Naive B cell (primary cell): ENCODE results near the gene COTL1. TPM values are rescaled to one million over a fixed set of nuclear protein-coding genes. Genes with fewer than 3 reads are reported as not detected.
"Not testable (repeated sequence)": the region's sequence is repeated elsewhere in the genome, so short reads cannot be mapped to it uniquely, and the experiment has no call there.

Source experiments
- ATAC-seq, 2 donors: fragments of 150-1000 bp; cut with Tn5 transposase; 2 replicates each; pipeline ENCODE4 v1.10.0; 2021; ENCODE audit warnings: low read depth in 2 of 2, mild to moderate bottlenecking in 2 of 2, moderate library complexity in 2 of 2
- DNase-seq: peaks from one replicate; pipeline ENCODE4 v3.0.0; 2022
- H3K27ac Mint-ChIP-seq, 6 donors: one replicate each; pipeline ENCODE4 v1.8.0; 2020 to 2022; ENCODE audit warnings: mild to moderate bottlenecking in 6 of 6, mixed read lengths in 6 of 6, moderate library complexity in 5 of 6, inconsistent platforms in 2 of 6
- H3K27me3 Mint-ChIP-seq, 3 donors: one replicate each; pipeline ENCODE4 v1.8.0; 2021 to 2022; ENCODE audit warnings: mixed read lengths in 3 of 3, mild to moderate bottlenecking in 1 of 3
- H3K36me3 Mint-ChIP-seq, 2 donors: one replicate each; pipeline ENCODE4 v1.8.0; 2020 to 2022; ENCODE audit warnings: mixed read lengths in 2 of 2, inconsistent platforms in 1 of 2, mild to moderate bottlenecking in 1 of 2
- H3K4me1 Mint-ChIP-seq, 3 donors: one replicate each; pipeline ENCODE4 v1.8.0; 2020 to 2022; ENCODE audit warnings: mixed read lengths in 3 of 3, inconsistent platforms in 1 of 3, mild to moderate bottlenecking in 1 of 3, moderate library complexity in 1 of 3
- H3K4me3 Mint-ChIP-seq, 8 donors: one replicate each; pipeline ENCODE4 v1.8.0; 2020 to 2022; ENCODE audit warnings: mild to moderate bottlenecking in 8 of 8, mixed read lengths in 8 of 8, moderate library complexity in 8 of 8, inconsistent platforms in 2 of 8
- H3K9me3 Mint-ChIP-seq, 7 donors: one replicate each; pipeline ENCODE4 v1.8.0; 2020 to 2022; ENCODE audit warnings: mixed read lengths in 7 of 7, mild to moderate bottlenecking in 5 of 7, inconsistent platforms in 2 of 7, moderate library complexity in 1 of 7
- polyA plus RNA-seq, 6 donors: library from polyadenylated mRNA; unstranded; fragments of 300-500 nt; fragmentation: Illumina TruSeq; gene quantifications; one replicate each; pipeline ENCODE4 v1.2.3, GENCODE V29; 2021; ENCODE audit warnings: low read depth in 6 of 6

COTL1 gene
- polyA plus RNA-seq, 6 donors from 2014 or later = 167 to 439 (median 373) TPM

DNA sequence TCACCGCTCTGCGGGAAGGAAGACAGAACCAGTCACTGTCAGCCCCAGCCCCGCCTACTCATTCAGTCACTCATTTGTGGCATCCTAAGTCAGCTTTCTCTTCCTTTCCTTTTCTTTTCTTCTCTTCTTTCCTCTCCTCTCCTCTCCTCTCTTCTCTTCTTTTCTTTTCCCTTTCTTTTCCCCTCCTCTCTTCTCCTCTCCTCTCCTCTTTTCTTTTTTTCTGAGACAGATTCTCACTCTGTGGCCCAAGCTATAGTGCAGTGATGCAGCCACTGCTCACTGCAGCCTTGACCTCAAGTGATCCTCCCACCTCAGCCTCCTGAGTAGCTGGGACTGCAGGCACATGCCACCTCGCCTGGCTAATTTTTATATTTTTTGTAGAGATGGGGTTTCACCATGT lies 19.8 kb upstream of the COTL1 start:
- H3K9me3 Mint-ChIP-seq = peaks cover 0 to 2% (median 0%) of the 10 kb centered on the region in 7 donors
- H3K36me3 Mint-ChIP-seq = no peaks in the 10 kb centered on the region
- peak overlapping the region in 4 of 8 donors; percentile 7 to 66 (median 40) for H3K4me3 Mint-ChIP-seq
- H3K4me1 Mint-ChIP-seq = peaks cover 45 to 64% (median 57%) of the 10 kb centered on the region in 3 donors
- DNase-seq = no peak
- ATAC-seq = no peak
- H3K27me3 Mint-ChIP-seq = no peaks in the 10 kb centered on the region
- peak overlapping the region in 5 of 6 donors; percentile 78 to 91 (median 80) for H3K27ac Mint-ChIP-seq

DNA sequence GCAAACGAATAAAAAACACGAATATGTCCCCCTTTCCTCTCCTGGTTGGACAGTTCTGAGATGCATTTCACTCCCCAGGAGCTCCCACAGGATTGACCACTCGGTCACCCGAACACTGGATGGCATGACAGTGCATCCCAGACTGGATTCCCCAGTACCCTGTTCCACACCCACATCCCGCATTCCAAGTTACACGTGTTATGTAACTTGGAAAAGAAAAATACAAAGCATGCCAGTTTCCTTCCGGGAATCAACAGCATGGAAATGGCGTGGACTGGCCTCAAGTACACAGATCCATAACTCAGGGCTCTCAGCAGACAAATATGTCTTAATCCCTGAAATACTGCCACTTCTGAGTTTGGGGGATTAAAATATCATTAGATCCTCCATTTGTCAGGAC lies 17.8 kb upstream of the COTL1 start:
- Mint-ChIP-seq H3K9me3 (peaks cover 0 to 2% (median 0%) of the 10 kb centered on the region in 7 donors), H3K36me3 (no peaks in the 10 kb centered on the region), H3K4me1 (peaks cover 38 to 61% (median 54%) of the 10 kb centered on the region in 3 donors), H3K27ac (no peak overlapping the region), H3K27me3 (no peaks in the 10 kb centered on the region), H3K4me3 (no peak overlapping the region)
- ATAC-seq = no peak
- no peak for DNase-seq

DNA sequence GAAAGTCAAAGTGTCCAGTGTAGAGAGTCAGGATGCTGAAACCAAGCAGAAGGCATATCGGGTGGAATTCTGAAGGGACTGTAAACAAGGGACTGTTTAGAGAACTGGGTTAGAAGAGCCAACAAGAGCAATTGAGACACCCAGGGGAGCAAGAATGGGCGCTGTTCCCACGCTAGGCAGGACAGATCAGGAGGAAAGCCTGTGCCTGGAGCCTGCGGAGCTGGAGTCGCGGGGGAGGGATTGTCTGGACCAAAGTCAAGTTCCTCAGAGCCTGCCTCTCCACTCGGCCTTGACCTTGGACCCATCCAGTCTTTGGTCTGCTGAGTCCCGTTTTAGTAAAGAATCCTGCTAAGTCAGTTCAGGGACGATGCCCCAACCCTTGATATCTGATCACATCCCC lies 15.7 kb upstream of the COTL1 start:
- H3K4me1 Mint-ChIP-seq = peaks cover 23 to 50% (median 43%) of the 10 kb centered on the region in 3 donors
- no peak for ATAC-seq
- H3K27me3 Mint-ChIP-seq = no peaks in the 10 kb centered on the region
- no peaks in the 10 kb centered on the region for H3K36me3 Mint-ChIP-seq
- peak overlapping the region in 1 of 6 donors; percentile 63 for H3K27ac Mint-ChIP-seq
- no peak for DNase-seq
- H3K9me3 Mint-ChIP-seq = peaks cover 0 to 2% (median 0%) of the 10 kb centered on the region in 7 donors
- no peak overlapping the region for H3K4me3 Mint-ChIP-seq

DNA sequence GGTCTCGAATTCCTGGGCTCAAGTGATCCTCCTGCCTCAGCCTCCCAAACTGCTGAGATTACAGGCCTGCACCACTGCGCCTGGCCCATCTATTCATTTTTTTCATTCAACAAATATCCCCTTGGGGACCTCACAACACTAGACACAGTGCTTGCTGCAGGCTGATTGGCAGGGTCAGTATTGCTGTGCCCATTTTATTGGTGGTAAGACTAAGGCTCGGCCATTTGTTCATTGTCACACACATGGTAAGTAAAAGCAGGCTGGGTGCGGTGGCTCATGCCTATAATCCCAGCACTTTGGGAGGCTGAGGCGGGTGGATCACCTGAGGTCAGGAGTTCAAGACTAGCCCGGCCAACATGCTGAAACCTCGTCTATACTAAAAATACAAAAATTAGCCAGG lies 15.0 kb upstream of the COTL1 start:
- H3K27ac Mint-ChIP-seq, H3K36me3 Mint-ChIP-seq, H3K27me3 Mint-ChIP-seq, H3K9me3 Mint-ChIP-seq, H3K4me3 Mint-ChIP-seq, DNase-seq, ATAC-seq: not testable (repeated sequence)
- H3K4me1 Mint-ChIP-seq = peaks cover 26 to 48% (median 43%) of the 10 kb centered on the region in 3 donors

DNA sequence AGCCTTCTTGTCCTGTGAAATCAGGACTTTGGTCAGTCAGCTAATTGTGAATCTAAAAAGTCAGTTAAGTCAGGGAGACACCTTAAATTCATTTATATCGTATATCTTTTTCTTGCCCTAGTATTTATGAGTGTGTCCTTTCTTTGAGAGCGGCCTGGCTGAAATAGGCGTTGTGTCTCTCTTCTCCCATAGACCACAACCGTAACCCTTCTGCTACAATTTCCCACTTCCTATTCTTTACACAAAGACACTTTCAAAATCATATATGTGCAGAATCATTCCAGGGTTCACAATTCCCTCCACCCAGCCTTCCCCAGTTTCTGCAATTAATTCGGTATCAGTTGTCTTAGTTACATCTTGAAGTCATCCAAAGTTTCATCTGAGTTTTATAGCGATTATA lies 14.0 kb upstream of the COTL1 start:
- H3K27ac Mint-ChIP-seq = peak overlapping the region in 3 of 6 donors; percentile 1 to 13 (median 10)
- H3K9me3 Mint-ChIP-seq = no peaks in the 10 kb centered on the region
- DNase-seq (no peak), ATAC-seq (peak; percentile 28 to 43)
- peak overlapping the region in 5 of 8 donors; percentile 2 to 64 (median 16) for H3K4me3 Mint-ChIP-seq
- peaks cover 22 to 44% (median 36%) of the 10 kb centered on the region in 3 donors for H3K4me1 Mint-ChIP-seq
- H3K27me3 Mint-ChIP-seq = no peaks in the 10 kb centered on the region
- H3K36me3 Mint-ChIP-seq = no peaks in the 10 kb centered on the region

DNA sequence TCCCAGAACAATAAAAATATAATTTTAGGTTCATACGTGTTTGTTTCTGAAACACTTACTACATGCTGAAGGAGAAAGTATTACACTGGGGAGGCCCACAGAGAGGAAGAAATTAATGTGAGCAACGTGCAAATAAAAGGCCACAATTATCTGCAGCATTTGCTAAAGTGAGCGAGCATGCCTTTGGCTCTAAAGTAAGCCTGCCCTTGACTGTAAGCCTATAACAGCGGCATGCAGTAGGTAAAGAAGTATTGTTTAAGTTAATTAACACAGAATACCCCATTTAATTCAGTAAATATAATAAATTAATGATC lies 13.2 kb upstream of the COTL1 start:
- peak overlapping the region in 2 of 6 donors; percentile 10 to 85 for H3K27ac Mint-ChIP-seq
- H3K27me3 Mint-ChIP-seq = no peaks in the 10 kb centered on the region
- no peak overlapping the region for H3K4me3 Mint-ChIP-seq
- no peaks in the 10 kb centered on the region for H3K9me3 Mint-ChIP-seq
- ATAC-seq (no peak), DNase-seq (no peak)
- no peaks in the 10 kb centered on the region for H3K36me3 Mint-ChIP-seq
- H3K4me1 Mint-ChIP-seq = peaks cover 19 to 42% (median 34%) of the 10 kb centered on the region in 3 donors

DNA sequence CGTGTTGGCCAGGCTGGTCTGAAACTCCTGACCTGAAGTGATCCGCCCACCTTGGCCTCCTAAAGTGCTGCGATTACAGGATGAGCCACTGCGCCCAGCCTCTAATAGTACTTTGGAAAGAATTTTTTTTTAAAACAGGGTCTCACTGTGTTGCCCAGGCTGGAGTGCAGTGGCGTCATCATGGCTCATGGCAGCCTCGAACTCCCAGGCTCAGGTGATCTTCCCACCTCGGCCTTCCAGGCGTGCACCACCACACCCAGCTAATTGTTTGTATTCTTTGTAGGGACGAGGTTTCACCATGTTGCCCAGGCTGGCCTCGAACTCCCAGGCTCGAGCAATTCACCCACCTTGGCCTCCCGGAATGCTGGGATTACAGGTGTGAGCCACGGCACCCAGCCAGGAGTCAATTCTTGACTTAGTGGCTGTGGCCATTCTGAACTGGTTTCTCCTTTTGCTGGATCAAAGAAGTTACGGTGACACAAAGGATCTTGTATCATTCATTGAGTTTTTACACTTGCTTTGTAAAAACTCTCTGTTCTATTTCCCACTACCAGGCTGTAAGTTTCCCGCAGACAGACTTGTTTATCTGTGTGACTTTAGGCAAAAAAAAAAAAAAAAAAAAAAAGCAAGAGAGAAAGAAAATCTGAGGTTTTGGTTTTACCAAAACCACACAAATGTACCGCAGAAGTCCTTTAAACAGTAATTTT lies 12.7 kb upstream of the COTL1 start:
- DNase-seq (no peak), ATAC-seq (no peak)
- Mint-ChIP-seq H3K36me3 (no peaks in the 10 kb centered on the region), H3K9me3 (no peaks in the 10 kb centered on the region), H3K27ac (peak overlapping the region in 1 of 6 donors; percentile 82), H3K4me1 (peaks cover 19 to 42% (median 34%) of the 10 kb centered on the region in 3 donors), H3K4me3 (no peak overlapping the region), H3K27me3 (no peaks in the 10 kb centered on the region)

DNA sequence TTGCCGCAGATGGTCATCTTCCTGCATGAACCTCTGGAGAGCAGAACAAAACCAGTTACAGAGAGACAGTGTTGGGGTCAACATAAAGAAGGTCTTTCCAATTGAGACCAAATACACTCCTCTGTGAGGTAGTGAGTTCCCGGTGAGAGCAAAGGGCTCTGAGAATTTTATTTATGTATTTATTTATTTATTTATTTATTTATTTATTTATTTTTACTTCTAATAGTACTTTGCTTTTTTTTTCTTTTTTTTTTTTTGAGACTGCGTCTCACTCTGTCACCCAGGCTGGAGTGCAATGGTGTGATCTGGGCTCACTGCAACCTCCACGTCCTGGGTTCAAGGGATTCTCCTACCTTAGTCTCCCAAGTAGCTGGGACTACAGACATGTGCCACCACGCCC lies 12.1 kb upstream of the COTL1 start:
- no peak overlapping the region for H3K27ac Mint-ChIP-seq
- DNase-seq (no peak), ATAC-seq (no peak)
- no peaks in the 10 kb centered on the region for H3K9me3 Mint-ChIP-seq
- H3K4me1 Mint-ChIP-seq = peaks cover 19 to 42% (median 34%) of the 10 kb centered on the region in 3 donors
- no peaks in the 10 kb centered on the region for H3K36me3 Mint-ChIP-seq
- no peaks in the 10 kb centered on the region for H3K27me3 Mint-ChIP-seq
- H3K4me3 Mint-ChIP-seq = no peak overlapping the region

DNA sequence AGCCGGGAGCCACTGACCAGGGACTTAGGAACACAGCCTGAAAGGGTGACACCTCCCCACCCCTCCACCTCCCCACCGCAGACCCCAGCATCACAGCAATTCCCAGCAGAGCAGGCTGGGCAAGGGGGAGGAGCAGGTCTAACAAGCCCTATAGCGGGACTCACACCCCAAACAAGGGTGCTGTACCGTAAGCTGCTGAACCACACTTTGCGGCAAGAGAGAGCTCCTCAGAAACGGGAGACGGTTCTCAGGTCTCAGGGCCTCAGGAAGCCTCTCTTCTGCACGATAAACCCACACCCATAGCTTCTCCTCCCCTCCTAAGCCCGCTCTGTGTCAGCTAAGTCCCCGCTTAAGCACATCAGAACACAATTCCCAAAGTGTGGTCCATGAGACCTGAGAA lies 11.7 kb upstream of the COTL1 start:
- ATAC-seq = no peak
- Mint-ChIP-seq H3K4me1 (peaks cover 19 to 42% (median 34%) of the 10 kb centered on the region in 3 donors), H3K9me3 (no peaks in the 10 kb centered on the region), H3K36me3 (no peaks in the 10 kb centered on the region), H3K27ac (peak overlapping the region in 2 of 6 donors; percentile 14 to 60), H3K27me3 (no peaks in the 10 kb centered on the region), H3K4me3 (no peak overlapping the region)
- no peak for DNase-seq

DNA sequence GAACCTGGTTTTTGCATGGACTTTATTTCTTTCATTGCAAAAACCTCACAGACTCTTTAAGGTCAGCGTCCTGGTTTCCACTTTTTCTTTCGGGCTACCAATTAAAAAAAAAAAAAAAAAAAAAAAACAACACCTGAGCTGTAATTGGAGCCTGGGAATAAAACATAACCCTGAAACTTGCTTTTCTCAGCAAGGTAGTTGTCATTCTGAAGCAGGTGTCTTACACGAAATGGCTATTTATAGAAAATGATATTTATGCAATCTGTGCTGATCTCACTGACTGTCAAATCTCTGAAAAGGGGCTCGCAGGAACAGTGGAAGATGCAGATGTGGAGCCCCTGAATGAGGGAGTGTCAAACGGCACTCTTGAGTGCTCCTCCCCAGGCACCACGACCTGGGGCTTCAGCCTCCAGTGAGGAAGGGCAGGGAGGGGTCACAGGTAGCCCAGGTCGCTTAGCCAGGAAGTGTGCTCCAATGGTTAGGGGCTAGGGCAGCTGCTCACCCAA lies 10.4 kb upstream of the COTL1 start:
- Mint-ChIP-seq H3K4me1 (peaks cover 19 to 38% (median 34%) of the 10 kb centered on the region in 3 donors), H3K27ac (peak overlapping the region in 2 of 6 donors; percentile 66 to 87), H3K9me3 (no peaks in the 10 kb centered on the region), H3K27me3 (no peaks in the 10 kb centered on the region), H3K36me3 (no peaks in the 10 kb centered on the region), H3K4me3 (peak overlapping the region in 2 of 8 donors; percentile 20 to 39)
- ATAC-seq (no peak), DNase-seq (no peak)

DNA sequence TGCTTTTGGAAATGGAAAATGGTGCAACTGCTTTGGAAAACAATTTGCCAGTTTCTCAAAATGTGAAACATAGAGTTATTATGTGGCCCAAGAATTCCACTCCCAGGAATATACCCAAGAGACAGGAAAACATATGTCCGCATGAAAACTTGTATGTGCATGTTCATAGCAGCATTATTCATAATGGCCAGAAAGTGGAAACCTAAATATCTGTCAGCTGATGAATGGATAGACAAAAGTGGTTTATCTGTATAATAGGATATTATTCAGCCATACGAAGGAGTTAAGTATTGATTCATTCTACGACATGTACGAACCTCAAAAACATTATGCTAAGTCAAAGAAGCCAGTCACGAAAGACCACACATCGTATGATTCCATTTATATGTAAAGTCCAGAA lies 7.7 kb upstream of the COTL1 start:
- Mint-ChIP-seq H3K27me3 (no peaks in the 10 kb centered on the region), H3K4me3 (no peak overlapping the region), H3K36me3 (no peaks in the 10 kb centered on the region), H3K4me1 (peaks cover 18 to 34% (median 32%) of the 10 kb centered on the region in 3 donors), H3K27ac (no peak overlapping the region), H3K9me3 (no peaks in the 10 kb centered on the region)
- no peak for DNase-seq
- no peak for ATAC-seq

DNA sequence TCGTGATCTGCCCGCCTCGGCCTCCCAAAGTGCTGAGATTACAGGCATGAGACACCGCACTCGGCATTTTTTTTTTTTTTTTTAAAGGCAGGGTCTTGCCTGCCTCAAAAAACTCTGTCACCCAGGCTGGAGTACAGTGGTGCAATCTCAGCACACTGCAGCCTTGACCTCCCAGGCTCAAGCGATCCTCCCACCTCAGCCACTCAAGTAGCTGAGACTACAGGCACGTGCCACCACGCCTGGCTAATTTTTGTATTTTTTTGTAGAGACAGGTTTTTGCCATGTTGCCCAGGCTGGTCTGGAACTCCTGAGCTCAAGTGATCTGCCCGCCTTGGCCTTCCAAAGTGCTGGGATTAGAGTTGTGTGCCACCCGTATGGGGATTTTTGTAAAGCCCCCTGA lies 3.0 kb upstream of the COTL1 start:
- not testable (repeated sequence) for H3K27me3 Mint-ChIP-seq, H3K9me3 Mint-ChIP-seq, H3K27ac Mint-ChIP-seq, DNase-seq, H3K36me3 Mint-ChIP-seq, ATAC-seq
- peaks cover 43 to 55% (median 50%) of the 10 kb centered on the region in 3 donors for H3K4me1 Mint-ChIP-seq
- peak overlapping the region in 1 of 8 donors; percentile 0 for H3K4me3 Mint-ChIP-seq

DNA sequence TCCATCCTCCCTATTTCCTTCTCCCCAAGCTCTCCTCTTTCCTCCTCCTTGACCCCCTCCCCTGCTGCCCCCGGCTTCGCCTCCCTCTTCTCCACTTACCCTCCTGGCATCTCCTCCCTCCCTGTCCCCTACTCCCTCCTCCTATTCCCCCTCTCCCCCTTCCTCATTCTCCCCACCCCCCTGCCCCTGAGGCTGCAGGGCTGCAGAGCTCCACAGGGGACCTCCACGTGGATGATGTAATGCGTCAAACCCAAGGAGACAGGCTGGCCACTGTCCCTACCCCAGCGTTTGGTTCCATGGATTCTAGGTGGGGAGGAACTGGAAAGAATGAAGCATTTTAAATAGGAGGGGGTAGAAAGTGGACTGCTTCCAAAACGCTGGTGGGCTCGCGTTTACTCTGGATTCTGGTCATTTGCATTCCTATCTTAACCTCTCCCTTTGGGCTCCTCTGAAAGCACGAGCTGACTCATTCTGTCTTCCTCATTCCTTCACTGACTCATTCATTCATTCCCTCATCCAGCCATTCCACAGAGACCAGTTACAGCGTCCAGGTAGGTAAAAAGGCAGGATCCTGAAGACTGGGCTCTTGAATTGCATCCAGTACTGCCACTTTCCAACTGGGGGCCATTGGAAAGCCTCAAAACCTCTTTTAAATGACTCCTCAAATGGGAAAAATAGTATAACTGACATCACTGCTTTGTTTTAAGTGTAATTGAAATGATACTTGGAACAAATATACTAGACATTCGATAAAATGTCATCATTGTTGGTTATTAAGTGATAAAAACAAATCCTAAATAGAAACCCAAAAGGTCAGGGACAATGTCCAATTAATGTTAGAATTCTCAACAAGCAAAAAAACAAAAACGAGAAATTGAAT lies 943 bp upstream of the COTL1 start:
- Mint-ChIP-seq H3K27ac (peak overlapping the region in 5 of 6 donors; percentile 12 to 88 (median 78)), H3K36me3 (peaks cover 4% of the 10 kb centered on the region in 2 donors), H3K4me1 (peaks cover 59 to 74% (median 71%) of the 10 kb centered on the region in 3 donors), H3K9me3 (peaks cover 0 to 2% (median 0%) of the 10 kb centered on the region in 7 donors), H3K4me3 (peak overlapping the region; percentile 53 to 97 (median 80)), H3K27me3 (no peaks in the 10 kb centered on the region)
- DNase-seq (no peak), ATAC-seq (no peak)
